Activated CD4-positive, alpha-beta memory T cell treated with anti-CD3 and anti-CD28 coated beads for 36 hours (primary cell): Measurements from ENCODE around the gene FAM90A1. TPM values are rescaled to one million over a fixed set of nuclear protein-coding genes. Genes with fewer than 3 reads are reported as not detected.
A peak's percentile ranks its signal among the peaks of the same experiment; 100 is the strongest.
"Not testable (repeated sequence)": the region's sequence is repeated elsewhere in the genome, so short reads cannot be mapped to it uniquely, and the experiment has no call there.

Source experiments
- CTCF ChIA-PET: fragments of 350-600 bp; sonication (Branson Sonifier 250); formaldehyde crosslinking; loops from one replicate; lab custom pipeline; 2021; ENCODE audit warnings: antibody characterized with exemption, inconsistent platforms; lab: Charles Lee
- POLR2A ChIA-PET: fragments of 350-600 bp; sonication (Branson Sonifier 250); formaldehyde crosslinking; loops from one replicate; lab custom pipeline; 2021; ENCODE audit warnings: antibody characterized with exemption; lab: Charles Lee
- DNase-seq: peaks from one replicate; pipeline ENCODE4 v3.0.0-alpha.2; 2020
- H3K27ac Mint-ChIP-seq: one replicate; pipeline ENCODE4 v1.8.0; 2021; ENCODE audit warnings: mixed read lengths
- H3K27me3 Mint-ChIP-seq: one replicate; pipeline ENCODE4 v1.8.0; 2021; ENCODE audit warnings: mixed read lengths
- H3K36me3 Mint-ChIP-seq: one replicate; pipeline ENCODE4 v1.8.0; 2021; ENCODE audit warnings: mixed read lengths
- H3K4me1 Mint-ChIP-seq: one replicate; pipeline ENCODE4 v1.8.0; 2021; ENCODE audit warnings: low read depth, mixed read lengths
- H3K4me3 Mint-ChIP-seq: one replicate; pipeline ENCODE4 v1.8.0; 2021; ENCODE audit warnings: mild to moderate bottlenecking, mixed read lengths
- H3K9me3 Mint-ChIP-seq: one replicate; pipeline ENCODE4 v1.8.0; 2021; ENCODE audit warnings: mixed read lengths
- intact Hi-C: fragments of 100-400 bp; cut with micrococcal nuclease; formaldehyde crosslinking; loops from one replicate; pipeline ENCODE4 v1.15.1; 2023
- total RNA-seq, 2 experiments: library from RNA; stranded (reverse); gene quantifications; one replicate each; pipeline ENCODE4 v1.2.3, GENCODE V29; 2021

The FAM90A1 gene
- total RNA-seq, result under 1 TPM; 0.41 to 0.43 TPM

DNA sequence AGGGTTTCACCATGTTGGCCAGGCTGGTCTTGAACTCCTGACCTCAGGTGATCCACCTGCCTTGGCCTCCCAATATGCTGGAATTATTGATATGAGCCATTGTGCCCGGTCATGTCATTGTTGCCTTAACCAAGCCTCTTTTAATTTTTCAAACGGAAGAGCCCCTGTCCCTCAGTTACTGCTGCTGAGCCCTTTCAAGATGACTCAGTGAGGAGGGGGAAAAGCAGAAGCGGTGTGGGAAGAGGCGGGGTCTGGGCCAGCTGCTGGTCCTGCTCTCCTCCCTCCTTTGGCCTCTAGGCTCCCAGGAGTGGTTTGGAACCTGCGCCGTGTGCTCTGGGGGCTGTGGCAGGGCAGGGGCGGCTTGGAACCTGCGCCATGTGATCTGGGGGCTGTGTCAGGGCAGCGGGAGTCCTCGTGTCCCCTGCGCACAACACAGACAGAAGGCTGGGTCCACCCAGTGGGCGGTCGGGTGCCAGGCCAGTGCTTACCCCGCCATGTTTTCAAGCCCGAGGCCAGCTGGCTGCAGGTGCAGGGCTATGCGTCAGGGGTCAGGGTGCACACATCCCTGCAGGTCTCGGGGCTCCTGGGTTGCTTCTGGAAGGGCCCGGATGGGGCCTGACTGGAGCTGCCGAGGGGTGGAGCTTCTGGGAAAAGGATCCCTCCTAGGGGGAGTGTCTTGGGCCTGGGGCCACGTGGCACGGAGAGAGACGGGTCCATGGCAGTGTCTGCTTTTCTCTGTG, at the start of gene FAM90A1:
FAM90A1 (minus strand) TSS at position 627 of the 740 bp plus-strand sequence. CDS start 2,786 bp downstream, outside the sequence.
- H3K36me3 Mint-ChIP-seq, H3K27me3 Mint-ChIP-seq, POLR2A ChIA-PET, intact Hi-C loops, H3K4me1 Mint-ChIP-seq, H3K9me3 Mint-ChIP-seq: not testable (repeated sequence)
- DNase-seq, result peak; percentile 52
- peak within 1 kb of the TSS; percentile 38 for H3K4me3 Mint-ChIP-seq
- peak within 1 kb of the TSS; percentile 8 for H3K27ac Mint-ChIP-seq
- CTCF ChIA-PET, result interaction anchor here (0.6 kb wide), 1 partner anchor 975 kb away, joined by 3 read pairs; no protein-coding TSS in a partner anchor

- H3K4me3 Mint-ChIP-seq, H3K27ac Mint-ChIP-seq, intact Hi-C loops, POLR2A ChIA-PET, H3K9me3 Mint-ChIP-seq, H3K27me3 Mint-ChIP-seq, H3K36me3 Mint-ChIP-seq, DNase-seq, H3K4me1 Mint-ChIP-seq, CTCF ChIA-PET: not testable (repeated sequence)
These were observed 49.0 kb upstream of the FAM90A1 start for GRCh38 chr12:8276397-8276796.

GRCh38 chr12:8266706-8267105, 39.3 kb upstream of the FAM90A1 start:
- H3K27me3 Mint-ChIP-seq, H3K27ac Mint-ChIP-seq, H3K9me3 Mint-ChIP-seq, intact Hi-C loops, DNase-seq, H3K36me3 Mint-ChIP-seq, CTCF ChIA-PET, H3K4me3 Mint-ChIP-seq, H3K4me1 Mint-ChIP-seq, POLR2A ChIA-PET: not testable (repeated sequence)

GRCh38 chr12:8264236-8264635, 36.8 kb upstream of the FAM90A1 start:
- H3K27me3 Mint-ChIP-seq, DNase-seq, intact Hi-C loops, H3K36me3 Mint-ChIP-seq, CTCF ChIA-PET, POLR2A ChIA-PET, H3K4me1 Mint-ChIP-seq, H3K4me3 Mint-ChIP-seq, H3K9me3 Mint-ChIP-seq, H3K27ac Mint-ChIP-seq: not testable (repeated sequence)

DNA sequence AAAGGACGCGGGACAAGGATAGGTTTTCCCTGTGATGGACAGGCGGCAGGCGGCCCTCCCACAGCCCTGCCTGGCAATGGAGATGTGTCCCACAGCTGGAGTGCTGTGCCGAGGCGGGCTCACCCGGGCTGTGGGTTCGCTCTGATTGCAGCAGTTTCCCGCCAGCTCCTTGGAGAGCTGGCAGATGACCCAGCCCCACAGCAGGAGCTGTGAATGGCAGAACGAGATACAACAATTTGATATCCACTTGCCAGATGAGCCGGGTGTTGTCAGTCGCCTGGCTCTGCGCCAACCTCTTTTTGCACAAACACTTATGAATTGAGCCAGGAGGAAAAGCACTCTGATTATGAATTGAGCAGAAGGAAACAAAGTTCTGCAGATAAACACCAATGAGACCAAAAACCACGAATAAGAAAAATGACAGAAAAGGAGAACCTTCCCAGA, 33.7 kb upstream of the FAM90A1 start:
- POLR2A ChIA-PET, CTCF ChIA-PET, intact Hi-C loops: not testable (repeated sequence)

DNA sequence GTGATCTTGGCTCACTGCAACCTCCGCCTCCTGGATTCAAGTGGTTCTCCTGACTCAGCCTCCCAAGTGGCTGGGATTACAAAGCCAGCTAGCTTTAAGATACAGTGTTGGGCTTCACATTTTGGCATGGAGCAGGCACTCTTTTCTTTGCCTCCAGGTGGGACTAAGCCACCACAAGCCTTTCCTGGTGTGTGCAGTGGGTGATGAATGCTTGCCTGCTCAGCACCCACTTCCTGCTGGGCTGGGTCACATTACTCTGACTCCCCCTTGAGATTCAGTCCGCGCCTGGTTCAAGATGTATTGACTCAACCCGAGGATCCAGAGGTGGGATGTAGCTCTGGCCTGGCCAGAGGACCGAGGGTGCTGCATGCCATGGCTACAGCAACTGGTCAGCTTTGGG, 28.9 kb upstream of the FAM90A1 start:
- H3K4me3 Mint-ChIP-seq, H3K36me3 Mint-ChIP-seq, H3K9me3 Mint-ChIP-seq, CTCF ChIA-PET, H3K4me1 Mint-ChIP-seq, H3K27ac Mint-ChIP-seq, DNase-seq, intact Hi-C loops, H3K27me3 Mint-ChIP-seq, POLR2A ChIA-PET: not testable (repeated sequence)

More for the DNA sequence above, 33.7 kb upstream of the FAM90A1 start:
- not testable (repeated sequence) for H3K4me3 Mint-ChIP-seq, H3K36me3 Mint-ChIP-seq, H3K9me3 Mint-ChIP-seq, H3K27ac Mint-ChIP-seq, H3K27me3 Mint-ChIP-seq, H3K4me1 Mint-ChIP-seq
- peak; percentile 17 for DNase-seq

DNA sequence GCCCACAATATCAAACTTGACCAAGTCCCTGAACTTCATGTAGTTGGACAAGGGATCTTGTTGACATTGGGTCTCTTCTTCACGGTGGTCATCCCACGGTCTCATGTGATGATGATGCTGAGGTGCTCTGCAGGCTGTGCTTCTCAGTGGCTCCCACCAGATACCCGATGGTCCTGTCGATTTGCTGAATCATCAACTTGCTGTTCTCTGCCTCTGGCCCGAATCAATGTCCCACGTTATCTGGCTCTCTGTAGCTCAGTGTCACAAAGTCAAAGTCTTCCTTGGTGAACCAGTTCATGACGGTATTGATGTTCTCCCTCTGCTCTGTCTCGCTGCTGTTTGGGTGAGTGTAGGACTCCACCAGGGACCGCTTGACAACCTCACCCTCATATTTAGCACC, 27.3 kb upstream of the FAM90A1 start:
- POLR2A ChIA-PET, H3K27me3 Mint-ChIP-seq, H3K4me1 Mint-ChIP-seq, H3K36me3 Mint-ChIP-seq, H3K9me3 Mint-ChIP-seq, H3K27ac Mint-ChIP-seq, intact Hi-C loops, DNase-seq, H3K4me3 Mint-ChIP-seq, CTCF ChIA-PET: not testable (repeated sequence)

DNA sequence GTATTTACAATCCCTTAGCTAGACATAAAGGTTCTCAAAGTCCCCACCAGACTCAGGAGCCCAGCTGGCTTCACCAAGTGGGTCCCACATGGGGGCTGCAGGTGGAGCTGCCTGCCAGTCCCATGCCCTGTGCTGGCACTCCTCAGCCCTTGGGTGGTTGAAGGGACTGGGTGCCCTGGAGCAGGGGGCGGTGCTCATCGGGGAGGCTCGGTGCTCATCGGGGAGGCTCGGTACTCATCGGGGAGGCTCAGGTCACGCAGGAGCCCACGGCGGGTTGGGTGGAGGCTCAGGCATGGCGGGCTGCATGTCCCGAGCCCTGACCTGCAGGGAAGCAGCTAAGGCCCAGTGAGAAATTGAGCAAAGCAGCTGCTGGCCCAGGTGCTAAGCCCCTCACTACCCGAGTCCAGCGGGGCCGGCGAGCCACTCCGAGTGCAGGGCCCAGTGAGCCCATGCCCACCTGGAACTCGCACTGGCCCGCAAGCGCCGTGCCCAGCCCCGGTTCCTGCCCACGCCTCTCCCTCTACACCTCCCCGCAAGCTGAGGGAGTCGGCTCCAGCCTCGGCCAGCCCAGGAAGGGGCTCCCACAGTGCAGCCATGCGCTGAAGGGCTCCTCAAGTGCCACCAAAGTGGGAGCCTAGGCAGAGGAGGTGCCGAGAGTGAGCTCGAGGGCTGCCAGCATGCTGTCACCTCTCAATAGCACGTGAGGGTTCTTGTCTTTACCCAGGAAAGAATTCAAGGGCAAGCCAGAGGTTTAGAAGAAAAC, 24.8 kb upstream of the FAM90A1 start:
- H3K4me3 Mint-ChIP-seq, POLR2A ChIA-PET, H3K36me3 Mint-ChIP-seq, CTCF ChIA-PET, H3K27me3 Mint-ChIP-seq, intact Hi-C loops, H3K4me1 Mint-ChIP-seq, H3K27ac Mint-ChIP-seq, H3K9me3 Mint-ChIP-seq, DNase-seq: not testable (repeated sequence)

DNA sequence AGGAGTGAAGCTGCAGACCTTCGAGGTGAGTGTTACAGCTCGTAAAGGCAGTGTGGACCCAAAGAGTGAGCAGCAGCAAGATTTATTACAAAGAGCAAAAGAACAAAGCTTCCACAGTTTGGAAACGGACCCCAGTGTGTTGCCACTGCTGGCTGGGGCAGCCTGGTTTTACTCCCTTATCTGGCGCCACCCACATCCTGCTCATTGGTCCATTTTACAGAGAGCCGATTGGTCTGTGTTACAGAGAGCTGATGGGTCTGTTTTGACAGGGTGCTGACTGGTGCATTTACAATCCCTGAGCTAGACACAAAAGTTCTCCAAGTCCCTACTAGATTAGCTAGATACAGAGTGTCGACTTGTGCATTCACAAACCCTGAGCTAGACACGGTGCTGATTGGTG, 24.2 kb upstream of the FAM90A1 start:
- intact Hi-C loops, DNase-seq, H3K27me3 Mint-ChIP-seq, POLR2A ChIA-PET, H3K4me1 Mint-ChIP-seq, H3K27ac Mint-ChIP-seq, CTCF ChIA-PET, H3K36me3 Mint-ChIP-seq, H3K4me3 Mint-ChIP-seq, H3K9me3 Mint-ChIP-seq: not testable (repeated sequence)

GRCh38 chr12:8246941-8247535, 19.6 kb upstream of the FAM90A1 start:
- CTCF ChIA-PET, H3K27ac Mint-ChIP-seq, H3K4me3 Mint-ChIP-seq, POLR2A ChIA-PET, H3K36me3 Mint-ChIP-seq, H3K27me3 Mint-ChIP-seq, H3K4me1 Mint-ChIP-seq, H3K9me3 Mint-ChIP-seq, intact Hi-C loops: not testable (repeated sequence)
- peak; percentile 16 for DNase-seq

- POLR2A ChIA-PET, H3K27me3 Mint-ChIP-seq, DNase-seq, H3K36me3 Mint-ChIP-seq, H3K9me3 Mint-ChIP-seq: not testable (repeated sequence)
- H3K27ac Mint-ChIP-seq, result peak overlapping the region; percentile 86
- CTCF ChIA-PET, result interaction anchor here (0.7 to 1.3 kb wide), 2 partner anchors 12 to 199 kb away, joined by 3 to 5 read pairs; no protein-coding TSS in a partner anchor
- intact Hi-C loops, result loop anchor here (1.0 to 2.0 kb wide), 2 partner anchors 161 to 217 kb away; partner anchors contain the start of gene NECAP1
- H3K4me3 Mint-ChIP-seq, result peak overlapping the region; percentile 93
- peaks cover 20% of the 10 kb centered on the region for H3K4me1 Mint-ChIP-seq
These were observed 16.3 kb upstream of the FAM90A1 start for GRCh38 chr12:8243682-8244161.
